ENCODE measurements around the gene ABAT. TPM values are rescaled to one million over a fixed set of nuclear protein-coding genes. Genes with fewer than 3 reads are reported as not detected.

The ABAT gene
- total RNA-seq, 2 donors from 2014 or later = 8.7 TPM

DNA sequence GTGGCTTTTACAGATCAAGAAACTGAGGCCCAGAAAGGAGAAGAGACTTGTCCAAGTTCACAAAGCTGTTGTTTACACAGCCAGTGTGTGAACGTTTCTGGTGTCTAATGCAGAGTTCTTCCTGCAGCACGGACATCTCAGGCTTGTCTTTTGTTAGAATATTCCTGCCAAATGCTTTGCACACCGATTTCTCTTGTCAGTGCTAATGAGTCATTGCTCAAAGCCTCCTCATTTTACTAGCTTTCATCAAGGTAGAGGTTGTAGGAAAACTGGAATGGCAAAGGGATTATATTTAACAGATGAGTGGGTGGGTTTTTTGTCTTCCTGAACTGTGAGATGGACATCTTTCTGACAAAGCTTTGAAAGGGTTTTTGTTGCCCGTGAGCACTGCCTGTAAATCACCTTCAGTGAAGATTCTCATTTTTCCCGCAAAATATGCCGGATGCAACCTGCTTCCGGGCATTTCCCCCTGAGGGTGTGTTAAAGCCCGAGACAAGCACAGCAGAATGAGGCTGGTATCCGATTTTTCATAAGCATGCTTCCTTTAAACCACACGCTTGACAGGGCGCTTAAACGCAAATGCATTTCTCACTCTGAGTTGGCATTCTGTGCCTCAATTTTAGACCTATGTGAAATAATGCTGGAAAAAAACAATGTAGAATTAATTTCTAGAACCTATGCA, 137.9 kb downstream of the ABAT start:
- peaks cover 7 to 9% of the 10 kb centered on the region in 2 donors for H3K4me1 Mint-ChIP-seq (ENCODE audit: low read depth in 2 of 2)
- no peak overlapping the region for H3K27ac Mint-ChIP-seq
- no peak for ATAC-seq
- no peak for DNase-seq (ENCODE audit: low spot score)
- H3K4me3 Mint-ChIP-seq = no peak overlapping the region
- no peaks in the 10 kb centered on the region for H3K27me3 Mint-ChIP-seq
- H3K9me3 Mint-ChIP-seq = no peaks in the 10 kb centered on the region
- H3K36me3 Mint-ChIP-seq = peaks cover 41% of the 10 kb centered on the region

DNA sequence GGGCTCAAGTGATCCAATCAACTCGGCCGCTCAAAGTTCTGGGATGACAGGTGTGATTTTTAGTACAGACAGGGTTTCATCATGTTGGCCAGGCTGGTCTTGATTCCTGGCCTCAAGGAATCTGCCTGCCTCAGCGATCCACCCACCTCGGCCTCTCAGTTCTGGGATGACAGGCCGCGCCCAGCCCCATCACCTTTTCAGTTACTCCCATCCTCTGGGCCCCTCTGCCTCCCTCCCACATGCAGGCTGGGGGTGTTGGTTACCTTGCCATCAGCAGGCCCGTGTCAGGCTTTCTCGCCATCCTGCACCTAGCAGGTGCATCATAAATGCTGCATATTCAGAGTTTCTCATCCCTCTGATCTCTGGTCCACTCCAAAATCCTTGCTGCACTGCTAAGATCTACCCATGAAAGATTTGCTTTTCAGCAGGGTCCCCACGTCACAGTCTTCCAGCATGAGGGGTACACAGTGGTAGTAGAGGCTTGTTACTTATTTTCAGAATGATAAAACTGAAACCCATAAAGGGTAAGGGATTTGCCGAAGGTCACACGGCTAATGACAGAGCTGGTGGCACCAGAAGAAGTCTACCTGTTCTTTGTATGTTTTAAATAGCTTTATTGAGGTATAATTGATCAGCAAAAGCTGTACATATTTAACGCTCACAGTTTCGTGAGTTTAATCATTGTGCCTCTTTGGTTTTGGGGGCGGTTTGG, 139.8 kb downstream of the ABAT start:
- peak overlapping the region in 1 of 2 donors; percentile 5 for H3K27ac Mint-ChIP-seq
- DNase-seq (ENCODE audit: low spot score) = no peak
- no peak overlapping the region for H3K4me3 Mint-ChIP-seq
- no peaks in the 10 kb centered on the region for H3K27me3 Mint-ChIP-seq
- no peak for ATAC-seq
- peaks cover 11 to 17% of the 10 kb centered on the region in 2 donors for H3K4me1 Mint-ChIP-seq (ENCODE audit: low read depth in 2 of 2)
- H3K9me3 Mint-ChIP-seq = no peaks in the 10 kb centered on the region
- peaks cover 34% of the 10 kb centered on the region for H3K36me3 Mint-ChIP-seq

DNA sequence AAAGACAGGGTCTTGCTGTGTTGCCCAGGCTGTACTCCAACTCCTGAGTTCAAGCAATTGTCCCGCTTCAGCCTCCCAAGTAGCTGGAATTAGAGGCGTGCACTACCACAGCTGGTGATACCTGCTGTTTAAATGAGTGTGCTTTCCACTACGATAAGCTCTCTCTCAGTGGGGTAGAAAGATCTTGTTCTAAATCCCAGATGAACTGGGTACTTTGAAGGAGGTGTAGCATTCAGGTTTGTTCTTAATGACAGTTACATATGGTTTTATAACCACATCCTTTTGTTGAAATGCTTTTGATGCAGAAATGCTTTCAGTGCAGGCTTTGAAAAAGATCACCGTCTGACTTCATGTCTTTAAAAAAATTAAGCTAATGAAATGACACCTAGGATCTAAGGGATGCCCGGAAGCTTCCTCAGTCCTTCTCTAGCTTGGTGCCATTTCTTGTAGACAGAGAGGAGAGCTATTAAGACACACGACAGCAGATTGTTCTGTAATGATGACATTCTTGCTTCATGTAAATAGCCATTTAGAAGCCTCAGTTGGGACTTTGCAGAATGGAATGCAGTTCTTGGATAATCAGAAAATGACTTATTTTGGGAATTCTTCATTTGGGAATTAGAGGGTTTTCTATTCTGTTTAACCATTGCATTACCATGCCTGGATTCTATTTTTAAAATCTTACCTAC, 142.7 kb downstream of the ABAT start:
- peaks cover 27% of the 10 kb centered on the region for H3K36me3 Mint-ChIP-seq
- no peak overlapping the region for H3K4me3 Mint-ChIP-seq
- peak overlapping the region in 1 of 2 donors; percentile 50 for H3K27ac Mint-ChIP-seq
- H3K9me3 Mint-ChIP-seq = no peaks in the 10 kb centered on the region
- no peaks in the 10 kb centered on the region for H3K27me3 Mint-ChIP-seq
- DNase-seq (ENCODE audit: low spot score) (no peak), ATAC-seq (peak in 1 of 2 donors; percentile 19)
- peaks cover 17% of the 10 kb centered on the region in 2 donors for H3K4me1 Mint-ChIP-seq (ENCODE audit: low read depth in 2 of 2)

DNA sequence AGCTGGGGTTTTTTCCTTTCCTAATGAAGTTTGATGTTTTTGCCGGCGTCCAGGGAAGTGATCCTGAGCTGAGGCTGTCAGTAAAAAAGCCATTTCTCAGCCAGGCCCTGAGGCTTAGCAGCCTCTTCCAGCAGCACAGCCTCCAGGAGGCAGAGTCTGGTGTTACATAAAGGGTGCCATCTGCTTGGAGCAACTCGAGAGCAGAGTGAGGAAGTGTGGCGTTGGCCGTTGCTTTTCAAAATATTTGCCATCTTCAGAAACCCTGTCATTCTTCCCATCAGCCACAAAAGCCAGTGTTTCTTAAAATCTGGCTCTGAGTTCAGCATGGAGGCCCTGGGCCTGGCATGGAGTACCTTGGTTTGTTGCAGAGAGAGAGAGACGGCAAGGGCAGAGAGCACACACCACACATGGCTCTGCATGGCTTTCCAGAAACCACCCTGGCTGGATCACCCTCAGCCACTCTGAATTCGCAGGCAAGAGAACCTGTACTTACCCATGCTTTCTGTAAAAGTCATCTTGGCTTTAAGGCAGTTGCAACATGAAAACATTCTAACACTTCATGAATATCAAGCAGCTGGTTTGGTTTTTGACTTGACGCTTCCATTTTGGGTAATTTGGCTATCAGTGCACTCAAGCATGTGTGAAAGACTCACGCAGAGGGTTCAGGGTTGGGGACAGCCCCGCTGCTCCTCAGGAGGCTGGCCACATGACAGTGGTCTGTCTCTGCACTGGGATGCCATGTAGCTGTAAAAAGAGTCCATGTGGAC, 144.3 kb downstream of the ABAT start:
- Mint-ChIP-seq H3K36me3 (peaks cover 29% of the 10 kb centered on the region), H3K9me3 (no peaks in the 10 kb centered on the region), H3K4me3 (no peak overlapping the region), H3K27me3 (no peaks in the 10 kb centered on the region), H3K4me1 (ENCODE audit: low read depth in 2 of 2) (peaks cover 17 to 21% of the 10 kb centered on the region in 2 donors), H3K27ac (peak overlapping the region in 1 of 2 donors; percentile 16)
- no peak for DNase-seq (ENCODE audit: low spot score)
- peak; percentile 60 to 64 for ATAC-seq

DNA sequence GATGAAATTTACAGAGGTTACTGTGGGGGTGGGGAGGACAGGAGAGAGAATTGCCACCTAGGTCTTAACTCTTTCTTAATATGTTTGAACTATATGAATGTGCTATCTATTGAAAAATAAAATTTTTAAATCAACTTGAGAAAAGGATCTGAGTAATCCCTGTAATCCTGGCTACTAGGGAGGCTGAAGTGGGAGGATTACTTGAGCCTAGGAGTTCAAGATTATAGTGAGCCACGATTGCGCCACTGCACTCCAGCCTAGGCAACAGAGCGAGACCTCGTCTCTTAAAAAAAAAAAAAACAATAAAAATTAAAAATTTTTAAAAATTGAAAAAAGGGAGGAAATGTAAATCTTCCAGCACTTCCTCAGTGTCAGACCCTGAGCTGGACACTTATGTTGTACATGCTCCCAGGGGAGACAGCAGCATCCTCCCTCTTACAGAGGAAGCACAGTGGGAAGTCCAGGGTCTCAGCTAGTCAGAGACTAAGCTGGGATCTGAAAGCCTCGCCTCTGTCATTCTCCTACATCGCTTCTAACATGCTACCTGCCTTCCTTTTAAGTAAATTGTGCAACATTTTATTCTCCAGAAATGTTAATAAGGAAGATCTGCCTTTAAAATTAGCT, 145.1 kb downstream of the ABAT start:
- Mint-ChIP-seq H3K9me3 (no peaks in the 10 kb centered on the region), H3K27ac (peak overlapping the region in 1 of 2 donors; percentile 16), H3K4me1 (ENCODE audit: low read depth in 2 of 2) (peaks cover 17 to 21% of the 10 kb centered on the region in 2 donors), H3K27me3 (no peaks in the 10 kb centered on the region), H3K36me3 (peaks cover 27% of the 10 kb centered on the region), H3K4me3 (no peak overlapping the region)
- DNase-seq (ENCODE audit: low spot score) = no peak
- ATAC-seq = no peak

DNA sequence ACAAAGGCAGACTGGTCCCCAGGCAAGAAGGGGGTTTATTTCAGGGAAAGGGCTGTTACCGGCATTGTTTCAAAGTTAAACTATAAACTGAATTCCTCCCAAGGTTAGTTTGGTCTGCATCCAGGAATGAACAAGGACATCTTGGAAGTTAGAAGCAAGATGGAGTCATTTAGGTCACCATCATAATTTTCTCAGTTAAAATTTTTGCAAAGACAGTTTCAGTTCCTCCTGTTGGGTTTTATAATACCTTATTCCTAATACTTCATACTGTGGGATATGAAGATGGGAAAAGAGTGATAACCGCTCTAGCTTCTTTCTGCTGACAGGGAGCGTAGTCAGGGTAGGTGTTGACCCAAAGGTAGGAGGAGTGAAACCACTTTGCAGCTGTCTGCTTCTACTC, 148.0 kb downstream of the ABAT start:
- H3K9me3 Mint-ChIP-seq = no peaks in the 10 kb centered on the region
- no peaks in the 10 kb centered on the region for H3K27me3 Mint-ChIP-seq
- H3K4me3 Mint-ChIP-seq = no peak overlapping the region
- ATAC-seq (no peak), DNase-seq (ENCODE audit: low spot score) (no peak)
- H3K36me3 Mint-ChIP-seq = peaks cover 13% of the 10 kb centered on the region
- H3K27ac Mint-ChIP-seq = no peak overlapping the region
- peaks cover 7 to 14% of the 10 kb centered on the region in 2 donors for H3K4me1 Mint-ChIP-seq (ENCODE audit: low read depth in 2 of 2)

DNA sequence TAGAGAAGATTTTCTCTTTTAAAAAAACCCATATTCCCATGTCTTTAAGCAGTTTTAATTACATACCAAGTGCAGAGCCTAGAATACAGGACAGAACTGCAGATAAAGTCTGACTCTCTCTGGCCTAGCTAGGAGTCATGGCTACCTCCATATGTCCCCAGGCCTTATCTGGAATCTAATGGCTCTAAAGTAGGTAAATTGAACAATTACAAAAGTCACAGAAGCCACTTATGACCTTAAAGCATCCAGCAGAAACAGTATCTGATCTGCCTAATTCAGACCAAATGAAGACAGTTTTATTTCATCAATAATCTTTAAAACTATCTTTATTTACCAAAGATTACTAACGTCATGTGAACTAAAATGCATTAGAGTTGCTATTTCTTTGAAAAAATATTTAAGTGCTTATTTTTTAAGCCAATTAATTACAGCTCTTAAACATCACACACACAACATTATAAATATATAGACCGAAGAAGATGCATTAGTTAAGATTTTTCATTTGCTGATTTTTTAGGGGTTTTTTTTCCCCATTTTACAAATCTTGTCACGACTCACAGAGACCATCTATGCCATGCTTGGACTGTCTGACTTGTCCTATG, 152.0 kb downstream of the ABAT start:
- Mint-ChIP-seq H3K36me3 (peaks cover 17% of the 10 kb centered on the region), H3K27me3 (no peaks in the 10 kb centered on the region), H3K4me3 (no peak overlapping the region), H3K9me3 (no peaks in the 10 kb centered on the region), H3K27ac (no peak overlapping the region), H3K4me1 (ENCODE audit: low read depth in 2 of 2) (peaks cover 0 to 9% of the 10 kb centered on the region in 2 donors)
- DNase-seq (ENCODE audit: low spot score) (no peak), ATAC-seq (no peak)

DNA sequence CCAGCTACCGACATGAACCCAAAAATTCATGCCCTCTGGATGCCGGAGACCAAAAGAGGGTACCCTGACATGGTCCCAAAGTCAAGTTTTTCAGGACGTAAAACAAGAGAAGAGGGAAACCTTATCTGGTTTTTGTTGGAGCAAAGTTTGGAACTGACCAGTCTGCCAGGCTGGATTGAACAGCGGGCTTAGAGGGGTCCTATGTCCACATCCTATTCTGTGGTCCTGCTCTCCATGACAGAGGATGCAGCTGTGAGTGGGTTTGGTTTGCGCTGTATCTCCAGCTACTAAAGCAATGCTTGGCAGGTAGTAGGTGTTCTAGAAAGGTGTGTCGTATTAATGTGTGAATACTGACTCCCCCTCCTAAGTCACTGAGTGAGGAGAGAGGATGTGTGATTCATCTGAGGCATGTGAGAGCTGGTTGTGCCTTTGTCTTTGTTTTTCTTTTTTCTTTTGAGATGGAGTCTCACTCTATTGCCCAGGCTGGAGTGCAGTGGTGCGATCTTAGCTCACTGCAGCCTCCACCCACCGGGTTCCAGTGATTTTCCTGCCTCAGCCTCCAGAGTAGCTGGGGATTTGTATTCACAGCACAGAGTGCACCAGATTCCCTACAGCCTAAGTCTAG, 154.2 kb downstream of the ABAT start:
- H3K4me1 Mint-ChIP-seq (ENCODE audit: low read depth in 2 of 2) = peaks cover 11 to 19% of the 10 kb centered on the region in 2 donors
- H3K4me3 Mint-ChIP-seq = no peak overlapping the region
- H3K9me3 Mint-ChIP-seq = no peaks in the 10 kb centered on the region
- H3K27me3 Mint-ChIP-seq = no peaks in the 10 kb centered on the region
- peaks cover 11% of the 10 kb centered on the region for H3K36me3 Mint-ChIP-seq
- H3K27ac Mint-ChIP-seq = no peak overlapping the region
- no peak for DNase-seq (ENCODE audit: low spot score)
- ATAC-seq = no peak

DNA sequence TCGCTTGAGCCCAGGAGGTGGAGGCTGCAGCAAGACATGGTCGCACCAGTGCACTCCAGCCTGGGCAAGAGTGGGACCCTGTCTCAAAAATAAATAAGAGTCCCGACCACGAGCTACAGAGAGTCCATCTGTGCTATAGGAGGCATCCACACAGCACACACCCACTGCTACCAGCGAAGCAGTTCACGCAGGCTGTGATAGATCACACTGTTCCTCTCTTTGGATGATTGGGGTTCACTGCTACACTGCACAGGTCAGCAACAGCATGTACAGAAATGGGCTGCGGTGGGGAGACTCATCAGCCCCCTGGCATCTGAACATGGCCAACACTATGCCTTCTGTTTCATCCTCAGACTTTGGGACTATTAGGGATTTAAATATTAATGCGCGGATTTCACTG, 157.0 kb downstream of the ABAT start:
- ATAC-seq (no peak), DNase-seq (ENCODE audit: low spot score) (no peak)
- Mint-ChIP-seq H3K27me3 (no peaks in the 10 kb centered on the region), H3K4me1 (ENCODE audit: low read depth in 2 of 2) (peaks cover 16 to 24% of the 10 kb centered on the region in 2 donors), H3K36me3 (peaks cover 11% of the 10 kb centered on the region), H3K4me3 (no peak overlapping the region), H3K9me3 (no peaks in the 10 kb centered on the region), H3K27ac (no peak overlapping the region)

DNA sequence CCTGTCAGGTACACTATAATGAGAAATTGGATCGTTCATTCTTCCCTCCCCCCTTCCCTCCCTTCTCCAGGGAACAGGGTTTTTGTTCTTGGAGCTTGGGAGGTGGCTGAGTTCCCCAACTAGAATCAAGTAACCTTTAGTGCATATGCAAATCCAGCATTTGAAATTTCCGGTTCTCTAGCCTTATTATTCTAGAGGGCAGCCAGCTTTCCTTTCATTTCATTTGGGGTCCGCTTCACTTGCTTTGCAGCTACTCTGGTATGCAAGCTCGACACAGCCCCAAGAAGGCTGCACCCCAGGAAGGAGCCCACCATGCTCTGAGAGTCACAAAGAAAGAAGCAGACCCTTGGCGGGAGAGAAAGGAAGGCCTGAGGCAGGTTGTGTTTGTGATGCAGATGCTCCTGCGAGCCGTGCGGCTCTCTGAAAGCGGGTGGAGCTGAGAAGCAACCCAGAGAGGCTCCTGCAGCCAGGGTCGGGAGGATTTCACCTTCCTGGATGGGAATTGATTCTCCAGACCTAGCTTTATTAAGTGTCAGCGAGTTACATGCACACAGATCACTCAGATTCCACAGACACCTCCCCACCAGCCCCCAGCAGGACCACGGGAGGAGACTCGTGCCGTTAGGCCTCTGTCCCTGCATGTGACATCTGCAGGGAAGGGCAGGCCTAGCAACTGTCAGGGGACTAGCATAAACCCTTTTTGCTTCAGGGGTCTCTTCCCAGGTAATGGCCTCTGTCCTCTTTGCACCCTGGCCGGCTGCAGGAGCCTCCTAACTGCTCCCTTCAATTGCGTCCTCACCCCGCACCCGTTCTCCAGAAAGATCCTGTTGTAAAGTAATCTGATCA, 157.7 kb downstream of the ABAT start:
- no peak for DNase-seq (ENCODE audit: low spot score)
- Mint-ChIP-seq H3K27me3 (no peaks in the 10 kb centered on the region), H3K4me3 (peak overlapping the region; percentile 13), H3K9me3 (no peaks in the 10 kb centered on the region), H3K36me3 (peaks cover 11% of the 10 kb centered on the region), H3K27ac (peak overlapping the region in 1 of 2 donors; percentile 40), H3K4me1 (ENCODE audit: low read depth in 2 of 2) (peaks cover 16 to 24% of the 10 kb centered on the region in 2 donors)
- peak in 1 of 2 donors; percentile 9 for ATAC-seq

DNA sequence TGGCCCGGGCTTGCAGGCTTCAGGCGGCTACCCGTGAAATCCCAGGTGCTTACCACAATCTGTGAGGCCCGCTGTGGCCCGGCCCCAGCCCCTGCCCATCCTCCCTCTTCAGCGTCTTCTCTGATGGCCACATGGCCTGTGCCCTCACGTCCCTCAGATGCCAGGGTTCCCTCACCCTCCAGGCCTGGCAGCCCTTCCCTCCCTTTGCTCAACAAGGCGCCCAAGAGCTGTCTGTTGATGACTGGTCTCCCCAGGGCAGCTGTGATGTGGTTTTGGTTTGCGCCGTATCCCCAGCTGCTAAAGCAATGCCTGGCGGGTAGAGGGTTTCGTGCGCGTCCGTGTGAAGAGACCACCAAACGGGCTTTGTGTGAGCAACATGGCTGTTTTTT, 158.3 kb downstream of the ABAT start:
- peaks cover 11% of the 10 kb centered on the region for H3K36me3 Mint-ChIP-seq
- peak overlapping the region in 1 of 2 donors; percentile 40 for H3K27ac Mint-ChIP-seq
- no peak for DNase-seq (ENCODE audit: low spot score)
- H3K9me3 Mint-ChIP-seq = no peaks in the 10 kb centered on the region
- H3K4me1 Mint-ChIP-seq (ENCODE audit: low read depth in 2 of 2) = peaks cover 16 to 24% of the 10 kb centered on the region in 2 donors
- peak in 1 of 2 donors; percentile 69 for ATAC-seq
- H3K27me3 Mint-ChIP-seq = no peaks in the 10 kb centered on the region
- H3K4me3 Mint-ChIP-seq = peak overlapping the region; percentile 13
